ENCODE data around the gene ZFYVE28.

ZFYVE28 gene

GRCh38 chr4:2336659-2337058 lies 81.8 kb downstream of the ZFYVE28 start:
- peak; percentile 73 for FAIRE-seq
- no peak for DNase-seq (ENCODE audit: insufficient read length, low spot score)

GRCh38 chr4:2335729-2336101 lies 82.7 kb downstream of the ZFYVE28 start:
- FAIRE-seq (peak; percentile 13), DNase-seq (ENCODE audit: insufficient read length, low spot score) (no peak)

GRCh38 chr4:2334826-2335728 lies 83.4 kb downstream of the ZFYVE28 start:
- DNase-seq (ENCODE audit: insufficient read length, low spot score) (no peak), FAIRE-seq (no peak)

- FAIRE-seq = no peak
- DNase-seq (ENCODE audit: insufficient read length, low spot score) = no peak
Observed at GRCh38 chr4:2333916-2334644, 84.4 kb downstream of the ZFYVE28 start.

GRCh38 chr4:2333356-2333841 lies 85.0 kb downstream of the ZFYVE28 start:
- DNase-seq (ENCODE audit: insufficient read length, low spot score) (no peak), FAIRE-seq (no peak)

GRCh38 chr4:2332976-2333319 lies 85.5 kb downstream of the ZFYVE28 start:
- FAIRE-seq = no peak
- no peak for DNase-seq (ENCODE audit: insufficient read length, low spot score)

GRCh38 chr4:2332201-2332975 lies 86.1 kb downstream of the ZFYVE28 start:
- no peak for DNase-seq (ENCODE audit: insufficient read length, low spot score)
- no peak for FAIRE-seq

GRCh38 chr4:2331519-2332200 lies 86.8 kb downstream of the ZFYVE28 start:
- no peak for DNase-seq (ENCODE audit: insufficient read length, low spot score)
- FAIRE-seq = no peak

GRCh38 chr4:2331043-2331420 lies 87.4 kb downstream of the ZFYVE28 start:
- DNase-seq (ENCODE audit: insufficient read length, low spot score) (no peak), FAIRE-seq (no peak)

- DNase-seq (ENCODE audit: insufficient read length, low spot score) = peak; percentile 86
Observed at GRCh38 chr4:2330091-2331042, 88.1 kb downstream of the ZFYVE28 start.

GRCh38 chr4:2327579-2327978 lies 90.9 kb downstream of the ZFYVE28 start:
- DNase-seq (ENCODE audit: insufficient read length, low spot score) (no peak), FAIRE-seq (no peak)

More at GRCh38 chr4:2330091-2331042, 88.1 kb downstream of the ZFYVE28 start:
- peak; percentile 91 for FAIRE-seq

GRCh38 chr4:2324891-2325290 lies 93.6 kb downstream of the ZFYVE28 start:
- FAIRE-seq (no peak), DNase-seq (ENCODE audit: insufficient read length, low spot score) (no peak)

- FAIRE-seq (no peak), DNase-seq (ENCODE audit: insufficient read length, low spot score) (no peak)
Observed at GRCh38 chr4:2322841-2323240, 95.6 kb downstream of the ZFYVE28 start.

GRCh38 chr4:2322227-2322626 lies 96.2 kb downstream of the ZFYVE28 start:
- FAIRE-seq = no peak

GRCh38 chr4:2321279-2322196 lies 96.9 kb downstream of the ZFYVE28 start:
- DNase-seq (ENCODE audit: insufficient read length, low spot score) (no peak), FAIRE-seq (no peak)

More at GRCh38 chr4:2322227-2322626, 96.2 kb downstream of the ZFYVE28 start:
- DNase-seq (ENCODE audit: insufficient read length, low spot score) = no peak

GRCh38 chr4:2320746-2321145 lies 97.7 kb downstream of the ZFYVE28 start:
- DNase-seq (ENCODE audit: insufficient read length, low spot score) (no peak), FAIRE-seq (no peak)

GRCh38 chr4:2320152-2320551 lies 98.3 kb downstream of the ZFYVE28 start:
- DNase-seq (ENCODE audit: insufficient read length, low spot score) (no peak), FAIRE-seq (no peak)

- DNase-seq (ENCODE audit: insufficient read length, low spot score) (no peak), FAIRE-seq (no peak)
Observed at GRCh38 chr4:2318885-2319284, 99.6 kb downstream of the ZFYVE28 start.

Data from HTR-8/SVneo (cell line).